ENCODE data around the gene PRKAA2.

Gene PRKAA2

DNA sequence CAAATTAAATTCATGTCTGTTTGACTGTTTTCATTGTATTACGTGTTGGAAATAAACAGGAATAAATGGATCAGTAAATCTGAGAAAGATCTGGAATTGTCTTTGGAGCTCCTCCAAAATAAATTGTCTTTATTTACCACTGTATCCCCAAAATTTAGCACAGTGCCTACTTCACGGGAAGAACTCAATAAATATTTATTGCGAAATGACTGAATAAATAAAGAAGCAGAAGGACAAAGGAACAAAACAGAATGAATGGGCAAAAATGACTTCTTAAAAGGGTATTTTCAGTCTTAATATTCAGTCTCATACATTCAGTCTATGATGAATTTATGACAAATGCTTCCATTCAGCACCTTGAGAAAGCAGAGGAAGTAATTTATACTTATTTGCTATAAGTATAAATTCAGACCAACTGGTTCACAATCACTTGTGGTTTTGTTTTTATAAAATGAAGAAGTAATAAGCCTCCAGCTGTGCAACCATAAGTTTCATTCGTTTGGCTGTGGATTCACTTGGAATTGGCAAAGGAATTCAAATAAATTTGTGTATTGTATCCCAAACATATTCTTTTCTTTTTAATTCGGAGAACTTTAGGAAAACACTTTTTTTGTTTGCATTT, 19.2 kb upstream of the PRKAA2 start:
- 0 out of 2 replicates have a peak, but pooled peaks cover 3% of the 10 kb centered on the region for H3K27me3 ChIP-seq (ENCODE audit: control insufficient read depth, low read length)
- no peaks in the 10 kb centered on the region for H4K20me1 ChIP-seq (ENCODE audit: control insufficient read depth, insufficient read depth, low read depth, low read length)
- no peak for TF ChIP-seq EZH2phosphoT487 (IDR thresholded peaks at IDR 0.05; ENCODE audit: borderline replicate concordance, low read length)
- TF ChIP-seq CTCF (IDR thresholded peaks at IDR 0.05; ENCODE audit: low read depth, low read length, poor library complexity, severe bottlenecking), result no peak
- no peak overlapping the region for H3K4me3 ChIP-seq (ENCODE audit: low read length)
- no peaks in the 10 kb centered on the region for H3K9me3 ChIP-seq (ENCODE audit: control insufficient read depth, insufficient read depth, low read length)
- H3K4me1 ChIP-seq (ENCODE audit: control insufficient read depth, low read length), result no peaks in the 10 kb centered on the region
- H3K9me2 ChIP-seq (replicated peaks; ENCODE audit: control insufficient read depth, low read length), result no peaks in the 10 kb centered on the region
- no peaks in the 10 kb centered on the region for H3K79me2 ChIP-seq (ENCODE audit: control insufficient read depth, low read length)
- no peaks in the 10 kb centered on the region for H3F3A ChIP-seq (ENCODE audit: control insufficient read depth, insufficient read depth)
- H3K27ac ChIP-seq (ENCODE audit: low read depth, low read length), result no peak overlapping the region
- H3K36me3 ChIP-seq (ENCODE audit: control insufficient read depth, low read length), result no peaks in the 10 kb centered on the region
- no peak overlapping the region for H3K4me2 ChIP-seq (ENCODE audit: low read length)

DNA sequence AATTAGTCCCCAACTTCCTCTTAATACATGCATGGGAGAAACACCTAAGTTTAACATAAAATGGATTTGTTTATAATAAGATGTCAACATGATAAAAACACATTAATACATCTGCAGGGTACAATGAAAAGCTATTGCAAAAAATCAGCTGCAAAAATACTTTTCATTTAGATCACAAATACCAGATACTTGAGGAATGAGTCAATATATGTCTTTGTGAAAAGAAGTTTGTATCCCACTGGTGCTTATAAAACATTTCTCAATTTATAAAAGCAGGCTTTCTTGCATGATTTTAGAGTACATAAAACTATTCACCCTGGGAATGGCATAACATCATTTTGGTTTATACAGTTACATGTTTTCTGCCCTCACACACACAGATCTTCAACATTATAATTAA, 18.6 kb upstream of the PRKAA2 start:
- no peaks in the 10 kb centered on the region for H3F3A ChIP-seq (ENCODE audit: control insufficient read depth, insufficient read depth)
- no peaks in the 10 kb centered on the region for H3K9me3 ChIP-seq (ENCODE audit: control insufficient read depth, insufficient read depth, low read length)
- H3K27me3 ChIP-seq (ENCODE audit: control insufficient read depth, low read length), result 0 out of 2 replicates have a peak, but pooled peaks cover 3% of the 10 kb centered on the region
- H3K79me2 ChIP-seq (ENCODE audit: control insufficient read depth, low read length), result no peaks in the 10 kb centered on the region
- TF ChIP-seq CTCF (IDR thresholded peaks at IDR 0.05; ENCODE audit: low read depth, low read length, poor library complexity, severe bottlenecking), result no peak
- no peak for TF ChIP-seq EZH2phosphoT487 (IDR thresholded peaks at IDR 0.05; ENCODE audit: borderline replicate concordance, low read length)
- H3K27ac ChIP-seq (ENCODE audit: low read depth, low read length), result no peak overlapping the region
- H3K4me3 ChIP-seq (ENCODE audit: low read length), result no peak overlapping the region
- H4K20me1 ChIP-seq (ENCODE audit: control insufficient read depth, insufficient read depth, low read depth, low read length), result no peaks in the 10 kb centered on the region
- no peaks in the 10 kb centered on the region for H3K36me3 ChIP-seq (ENCODE audit: control insufficient read depth, low read length)
- H3K4me1 ChIP-seq (ENCODE audit: control insufficient read depth, low read length), result no peaks in the 10 kb centered on the region
- no peaks in the 10 kb centered on the region for H3K9me2 ChIP-seq (replicated peaks; ENCODE audit: control insufficient read depth, low read length)
- no peak overlapping the region for H3K4me2 ChIP-seq (ENCODE audit: low read length)

- Histone ChIP-seq H3K4me3 (ENCODE audit: low read length) (no peak overlapping the region), H3K9me3 (ENCODE audit: control insufficient read depth, insufficient read depth, low read length) (no peaks in the 10 kb centered on the region), H3K79me2 (ENCODE audit: control insufficient read depth, low read length) (no peaks in the 10 kb centered on the region), H3K4me1 (ENCODE audit: control insufficient read depth, low read length) (no peaks in the 10 kb centered on the region), H3K27me3 (ENCODE audit: control insufficient read depth, low read length) (0 out of 2 replicates have a peak, but pooled peaks cover 3% of the 10 kb centered on the region), H3K36me3 (ENCODE audit: control insufficient read depth, low read length) (no peaks in the 10 kb centered on the region), H3F3A (ENCODE audit: control insufficient read depth, insufficient read depth) (no peaks in the 10 kb centered on the region), H3K9me2 (replicated peaks; ENCODE audit: control insufficient read depth, low read length) (no peaks in the 10 kb centered on the region), H4K20me1 (ENCODE audit: control insufficient read depth, insufficient read depth, low read depth, low read length) (no peaks in the 10 kb centered on the region), H3K4me2 (ENCODE audit: low read length) (no peak overlapping the region), H3K27ac (ENCODE audit: low read depth, low read length) (no peak overlapping the region)
- TF ChIP-seq EZH2phosphoT487 (IDR thresholded peaks at IDR 0.05; ENCODE audit: borderline replicate concordance, low read length), result no peak
- no peak for TF ChIP-seq CTCF (IDR thresholded peaks at IDR 0.05; ENCODE audit: low read depth, low read length, poor library complexity, severe bottlenecking)
Measured at GRCh38 chr1:56627019-56627635, 18.0 kb upstream of the PRKAA2 start.
